Jurkat, Clone E6-1 (cell line): ENCODE data around the gene DNAJC13.

Experiments
- DNase-seq: peaks from one replicate; pipeline ENCODE4 v3.0.0-alpha.2; 2011; ENCODE audit warnings: low read depth, low spot score
- H3K4me3 ChIP-seq: 2 replicates; pipeline ENCODE4 v1.5.1; 2011; ENCODE audit warnings: mild to moderate bottlenecking, low read length, control low read depth, moderate library complexity

DNAJC13 gene

GRCh38 chr3:132399054-132399929 is 18.0 kb upstream of the DNAJC13 start:
- peak; percentile 39 for DNase-seq
- H3K4me3 ChIP-seq, result no peak overlapping the region

GRCh38 chr3:132401255-132401654 is 16.0 kb upstream of the DNAJC13 start:
- DNase-seq, result no peak
- H3K4me3 ChIP-seq, result no peak overlapping the region

GRCh38 chr3:132404276-132404675 is 13.0 kb upstream of the DNAJC13 start:
- no peak for DNase-seq
- no peak overlapping the region for H3K4me3 ChIP-seq

GRCh38 chr3:132405188-132405587 is 12.1 kb upstream of the DNAJC13 start:
- no peak for DNase-seq
- no peak overlapping the region for H3K4me3 ChIP-seq

- DNase-seq, result no peak
- H3K4me3 ChIP-seq, result no peak overlapping the region
These were observed 11.5 kb upstream of the DNAJC13 start for GRCh38 chr3:132405609-132406299.

GRCh38 chr3:132406587-132406986 is 10.7 kb upstream of the DNAJC13 start:
- H3K4me3 ChIP-seq, result no peak overlapping the region
- no peak for DNase-seq

GRCh38 chr3:132407025-132407424 is 10.3 kb upstream of the DNAJC13 start:
- no peak for DNase-seq
- H3K4me3 ChIP-seq, result no peak overlapping the region

GRCh38 chr3:132414841-132415240 is 2.5 kb upstream of the DNAJC13 start:
- DNase-seq, result no peak
- H3K4me3 ChIP-seq, result no peak overlapping the region

GRCh38 chr3:132416161-132416560 is 1.1 kb upstream of the DNAJC13 start:
- no peak overlapping the region for H3K4me3 ChIP-seq
- DNase-seq, result no peak

GRCh38 chr3:132417695-132418411 is 551 bp downstream of the DNAJC13 start:
- DNase-seq, result peak; percentile 44
- H3K4me3 ChIP-seq, result peak overlapping the region; percentile 69

- H3K4me3 ChIP-seq, result peak overlapping the region; percentile 69
- no peak for DNase-seq
These were observed 1.6 kb downstream of the DNAJC13 start for GRCh38 chr3:132418916-132419315.

- H3K4me3 ChIP-seq, result no peak overlapping the region
- DNase-seq, result no peak
These were observed 4.5 kb downstream of the DNAJC13 start for GRCh38 chr3:132421832-132422231.

- H3K4me3 ChIP-seq, result no peak overlapping the region
- no peak for DNase-seq
These were observed 5.2 kb downstream of the DNAJC13 start for GRCh38 chr3:132422531-132422930.

GRCh38 chr3:132432639-132433038 is 15.3 kb downstream of the DNAJC13 start:
- H3K4me3 ChIP-seq, result no peak overlapping the region
- peak; percentile 38 for DNase-seq

- no peak for DNase-seq
- H3K4me3 ChIP-seq, result no peak overlapping the region
These were observed 15.8 kb downstream of the DNAJC13 start for GRCh38 chr3:132433121-132433520.

GRCh38 chr3:132435224-132435910 is 18.1 kb downstream of the DNAJC13 start:
- no peak overlapping the region for H3K4me3 ChIP-seq
- DNase-seq, result no peak

GRCh38 chr3:132435911-132436425 is 18.7 kb downstream of the DNAJC13 start:
- DNase-seq, result no peak

GRCh38 chr3:132443421-132443820 is 26.1 kb downstream of the DNAJC13 start:
- no peak for DNase-seq

More at GRCh38 chr3:132435911-132436425, 18.7 kb downstream of the DNAJC13 start:
- no peak overlapping the region for H3K4me3 ChIP-seq

GRCh38 chr3:132444383-132444782 is 27.1 kb downstream of the DNAJC13 start:
- DNase-seq, result no peak
- H3K4me3 ChIP-seq, result no peak overlapping the region

More at GRCh38 chr3:132443421-132443820, 26.1 kb downstream of the DNAJC13 start:
- H3K4me3 ChIP-seq, result no peak overlapping the region
